Vagina (tissue), 2 donors: ENCODE data around the gene NFATC2. TPM values are rescaled to one million over a fixed set of nuclear protein-coding genes. Genes with fewer than 3 reads are reported as not detected.

Experiments
- microRNA-seq: library from miRNA; unstranded; fragments of <30 nt; microRNA quantifications from one replicate; pipeline ENCODE4, GENCODE V29; 2017; ENCODE audit warnings: borderline number of aligned reads, borderline replicate concordance
- small RNA-seq: library from RNA; depleted of rRNA; stranded (forward); fragments of <200 nt; gene quantifications from one replicate; pipeline ENCODE3, GENCODE V24; 2016
- total RNA-seq: library from RNA; depleted of rRNA; stranded (reverse); fragments of >200 nt; gene quantifications from one replicate; pipeline ENCODE4 v1.2.3, GENCODE V29; 2016

The NFATC2 gene
- total RNA-seq, 1 donor from 2014 or later = 7.4 TPM

Small RNAs within 50 kb of the gene (microRNA-seq; reads per million reads assigned to microRNA genes)
- gene MIR3194 = not detected

Small RNAs within 50 kb of the gene (small RNA-seq; reads per million reads assigned to genes)
- gene MIR3194 = not detected

Other genes starting within 250 kb of the NFATC2 start
- 35.8 TPM for gene ATP9A, start 225.7 kb upstream of the NFATC2 start, total RNA-seq